K562 (cell line): Measurements from ENCODE around the gene RASD1.

ENCODE experiments used
- CTCF ChIP-seq, 3 experiments: IDR thresholded peaks in 2 of 3; conservative IDR thresholded peaks in 1 of 3; 2 replicates each; pipeline ENCODE4 v1.5.1; 2011 to 2012; ENCODE audit warnings: low read length in 3 of 3, mild to moderate bottlenecking in 3 of 3, control low read depth in 2 of 3, improper control_type of control experiment in 1 of 3, inconsistent platforms in 1 of 3, low read depth in 1 of 3, mixed read lengths in 1 of 3, moderate library complexity in 1 of 3; ENCODE audit not compliant: insufficient read depth in 2 of 3
- DACH1 ChIP-seq: fragments of 450-650 bp; IDR thresholded peaks from 2 replicates; pipeline ENCODE4 v1.6.1; 2018; ENCODE audit not compliant: partially characterized antibody
- DLX4 ChIP-seq: fragments of 250-450 bp; sonication (Bioruptor Pico); IDR thresholded peaks from 2 replicates; pipeline ENCODE4 v1.6.1; 2021; ENCODE audit warnings: mild to moderate bottlenecking
- FOXJ2 ChIP-seq: fragments of 200-800 bp; sonication (Bioruptor generic); IDR thresholded peaks from 2 replicates; pipeline ENCODE4 v1.6.1; 2016; ENCODE audit warnings: missing genetic modification characterization, missing compliant biosample characterization
- MAX ChIP-seq: sonication (generic); formaldehyde crosslinking; IDR thresholded peaks from 2 replicates; pipeline ENCODE4 v1.9.0; 2022; ENCODE audit warnings: mild to moderate bottlenecking, missing genetic modification reagents
- POLR2AphosphoS5 ChIP-seq: IDR thresholded peaks from 2 replicates; pipeline ENCODE4 v1.6.1; 2011; ENCODE audit warnings: mild to moderate bottlenecking, low read depth, low read length, moderate library complexity; ENCODE audit not compliant: control insufficient read depth, insufficient read depth
- THRAP3 ChIP-seq: fragments of 450-650 bp; IDR thresholded peaks from 2 replicates; pipeline ENCODE4 v1.6.1; 2016; ENCODE audit warnings: mild to moderate bottlenecking, inconsistent platforms, borderline replicate concordance
- ZNF224 ChIP-seq: sonication (generic); formaldehyde crosslinking; IDR thresholded peaks from 2 replicates; pipeline ENCODE4 v1.8.0; 2022; ENCODE audit warnings: mild to moderate bottlenecking, missing genetic modification reagents

DNA sequence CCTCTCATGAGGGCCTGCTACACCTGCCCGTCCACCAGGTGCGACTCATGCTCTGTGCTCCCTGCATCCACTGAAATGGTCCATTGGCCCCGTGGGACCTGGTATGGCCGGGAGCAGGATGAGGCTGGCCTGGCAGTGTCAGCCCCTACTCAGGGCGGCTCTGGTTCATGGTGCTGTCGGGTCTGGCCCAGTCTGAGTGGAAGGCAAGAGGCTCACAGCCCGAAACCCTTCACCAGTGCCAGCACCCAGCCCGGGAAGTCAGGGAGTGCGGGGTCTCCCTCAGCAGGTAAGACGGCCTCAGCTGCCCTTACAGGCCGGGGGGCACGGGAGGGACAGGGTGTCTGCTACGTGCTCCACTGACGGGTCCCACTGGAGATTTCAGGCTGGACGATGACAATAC, 40.5 kb upstream of the RASD1 start:
- TF ChIP-seq THRAP3 (no peak), POLR2AphosphoS5 (no peak), CTCF (IDR thresholded peaks at IDR 0.05 in 2 of 3, conservative IDR thresholded peaks at IDR 0.05 in 1 of 3; ENCODE audit: insufficient read depth in 2 of 3, low read depth in 1 of 3, low read length in 3 of 3) (no peak), MAX (CRISPR knock-in tag) (no peak), DLX4 (CRISPR knock-in tag) (no peak), DACH1 (no peak), ZNF224 (CRISPR knock-in tag) (no peak), FOXJ2 (tag) (no peak)
